Raji (cell line): ENCODE measurements around the gene MUC16.

Source experiments
- POLR2A ChIP-seq: IDR thresholded peaks from 2 replicates; pipeline ENCODE4 v1.6.1; 2011; ENCODE audit warnings: low read depth, low read length, control low read depth; ENCODE audit not compliant: insufficient read depth

Gene MUC16

GRCh38 chr19:9018163-9018875 lies 8.1 kb upstream of the MUC16 start:
- TF ChIP-seq POLR2A, result no peak

GRCh38 chr19:9014803-9015202 lies 4.6 kb upstream of the MUC16 start:
- no peak for TF ChIP-seq POLR2A

- no peak for TF ChIP-seq POLR2A
Measured at GRCh38 chr19:9013988-9014387, 3.8 kb upstream of the MUC16 start.

DNA sequence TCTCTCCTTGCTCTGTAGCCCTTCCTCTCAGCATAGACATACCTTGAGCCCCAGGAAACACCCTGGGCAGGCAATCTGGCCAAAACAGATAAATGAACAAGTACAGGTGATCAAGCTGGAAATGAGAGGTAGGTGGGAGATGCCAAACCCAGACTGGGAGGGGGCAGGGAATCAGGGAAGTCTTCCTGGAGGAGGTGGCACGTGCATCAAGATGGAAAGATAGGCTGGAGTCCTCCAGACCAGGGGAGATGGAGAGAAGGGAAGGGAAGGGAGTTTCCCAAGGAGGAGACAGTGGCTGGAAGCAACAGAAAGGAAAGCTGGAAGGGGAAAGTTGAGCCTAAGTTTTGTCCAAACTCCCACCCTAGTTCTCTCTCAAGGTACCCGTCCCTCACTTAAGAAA lies 1.7 kb upstream of the MUC16 start:
- no peak for TF ChIP-seq POLR2A

GRCh38 chr19:9010693-9011092 lies 484 bp upstream of the MUC16 start:
- TF ChIP-seq POLR2A, result no peak

GRCh38 chr19:9009431-9009830 lies 778 bp downstream of the MUC16 start:
- no peak for TF ChIP-seq POLR2A

- no peak for TF ChIP-seq POLR2A
Measured at GRCh38 chr19:9008667-9009066, 1.5 kb downstream of the MUC16 start.

GRCh38 chr19:9000933-9001332 lies 9.3 kb downstream of the MUC16 start:
- TF ChIP-seq POLR2A, result no peak

DNA sequence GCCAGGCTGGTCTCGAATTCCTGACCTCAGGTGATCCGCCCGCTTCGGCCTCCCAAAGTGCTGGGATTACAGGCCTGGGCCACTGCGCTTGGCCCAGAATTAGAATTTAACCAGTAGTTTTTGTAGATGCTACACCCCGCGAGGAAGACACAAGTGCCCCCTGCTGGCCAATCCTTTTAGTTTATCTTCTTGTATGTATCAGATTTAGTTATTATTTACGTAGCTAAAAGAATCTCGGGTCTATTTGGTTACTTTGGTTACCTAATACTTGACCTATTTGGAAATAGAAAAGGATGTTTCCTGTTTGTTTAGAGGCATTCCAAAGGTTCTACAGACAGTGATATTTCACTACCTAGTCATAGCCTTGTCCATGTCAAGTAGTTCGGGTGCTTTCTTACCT lies 22.0 kb downstream of the MUC16 start:
- TF ChIP-seq POLR2A, result no peak

DNA sequence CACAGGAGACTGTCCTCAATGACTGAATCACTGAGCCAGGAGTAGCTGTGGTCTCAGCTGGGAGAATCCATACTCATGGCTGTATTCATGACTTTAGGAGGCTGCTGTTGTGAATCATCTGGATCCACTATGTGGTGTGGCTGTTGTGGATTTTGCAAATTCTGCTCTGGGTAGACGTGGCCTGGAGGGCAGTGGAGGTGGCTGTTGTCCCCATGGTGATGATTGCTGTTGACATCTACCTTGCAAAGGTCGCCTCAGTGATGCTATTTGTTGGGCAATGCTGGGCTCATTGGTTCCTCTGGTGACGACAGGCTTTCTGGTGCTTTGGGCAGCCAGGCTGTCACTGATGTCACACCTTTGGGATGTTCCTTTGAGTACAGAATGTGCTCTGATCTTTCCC lies 23.9 kb downstream of the MUC16 start:
- TF ChIP-seq POLR2A, result no peak

DNA sequence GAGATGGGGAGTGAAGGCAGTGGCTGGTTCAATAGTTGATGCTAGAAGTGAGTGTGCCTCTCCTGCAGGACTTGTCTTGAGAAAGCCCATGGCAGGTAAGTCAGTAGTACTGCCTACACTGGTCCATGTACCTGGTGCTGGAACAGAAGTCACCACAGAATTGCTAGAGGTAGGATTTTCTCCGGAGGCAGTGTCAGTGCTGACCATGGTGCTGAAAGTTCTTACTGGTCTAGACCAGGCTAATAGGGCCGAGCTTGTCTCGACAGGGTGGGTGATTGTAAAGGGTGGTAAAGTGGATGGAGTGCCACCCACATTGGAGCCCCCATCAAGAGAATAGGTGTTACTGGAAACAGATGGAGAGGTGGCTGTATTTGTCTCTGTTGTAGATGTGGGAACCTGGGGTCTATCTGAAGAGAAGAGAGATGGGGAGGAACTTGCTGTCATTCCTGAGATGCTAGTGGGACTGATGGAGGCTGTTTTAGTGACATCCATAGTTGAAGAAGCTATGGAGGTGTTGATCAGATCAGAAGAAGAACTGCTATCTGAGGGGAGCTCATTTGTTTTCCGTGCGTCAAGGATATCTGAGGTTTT lies 36.6 kb downstream of the MUC16 start:
- no peak for TF ChIP-seq POLR2A

- TF ChIP-seq POLR2A, result no peak
Measured at GRCh38 chr19:8965887-8966286, 44.3 kb downstream of the MUC16 start.
